Hepatocyte (in vitro differentiated cells): Measurements from ENCODE around the gene IVD. TPM values are rescaled to one million over a fixed set of nuclear protein-coding genes. Genes with fewer than 3 reads are reported as not detected.
A peak's percentile ranks its signal among the peaks of the same experiment; 100 is the strongest.

Source experiments
- DNase-seq: peaks from one replicate; pipeline ENCODE4 v3.0.0-alpha.2; 2016; ENCODE audit warnings: low spot score
- H2AFZ ChIP-seq: fragments of 200-600 bp; sonication (generic); 2 replicates; pipeline ENCODE4 v1.6.0; 2016; ENCODE audit warnings: antibody characterized with exemption, mild to moderate bottlenecking
- H3K27ac ChIP-seq: fragments of 200-600 bp; sonication (generic); 2 replicates; pipeline ENCODE4 v1.5.1; 2016; ENCODE audit warnings: mild to moderate bottlenecking
- H3K27me3 ChIP-seq: fragments of 200-600 bp; sonication (generic); 2 replicates; pipeline ENCODE4 v1.6.1; 2016
- H3K36me3 ChIP-seq: fragments of 200-600 bp; sonication (generic); replicated peaks from 2 replicates; pipeline ENCODE4 v1.5.1; 2016; ENCODE audit warnings: low read depth; ENCODE audit not compliant: insufficient read depth
- H3K4me1 ChIP-seq: fragments of 200-600 bp; sonication (generic); 2 replicates; pipeline ENCODE4 v1.5.1; 2016; ENCODE audit warnings: mild to moderate bottlenecking, moderate library complexity; ENCODE audit not compliant: insufficient read depth
- H3K4me2 ChIP-seq: fragments of 200-600 bp; sonication (generic); 2 replicates; pipeline ENCODE4 v1.6.0; 2016
- H3K4me3 ChIP-seq: fragments of 200-600 bp; sonication (generic); 2 replicates; pipeline ENCODE4 v1.5.1; 2016; ENCODE audit warnings: mild to moderate bottlenecking
- H3K79me2 ChIP-seq: fragments of 200-600 bp; sonication (generic); 2 replicates; pipeline ENCODE4 v1.6.0; 2017; ENCODE audit warnings: mild to moderate bottlenecking
- H3K9me2 ChIP-seq: fragments of 200-600 bp; sonication (generic); replicated peaks from 2 replicates; pipeline ENCODE4 v1.6.0; 2017; ENCODE audit warnings: mild to moderate bottlenecking; ENCODE audit not compliant: insufficient read depth
- H3K9me3 ChIP-seq: fragments of 200-600 bp; sonication (generic); 2 replicates; pipeline ENCODE4 v1.5.1; 2016; ENCODE audit warnings: low read depth, mild to moderate bottlenecking
- H4K20me1 ChIP-seq: fragments of 200-600 bp; sonication (generic); 2 replicates; pipeline ENCODE4 v1.6.0; 2016; ENCODE audit warnings: mild to moderate bottlenecking; ENCODE audit not compliant: insufficient read depth, poor library complexity, severe bottlenecking
- EZH2 ChIP-seq: fragments of 200-600 bp; sonication (generic); IDR thresholded peaks from 2 replicates; pipeline ENCODE4 v1.6.1; 2016; ENCODE audit warnings: antibody characterized with exemption, mild to moderate bottlenecking, borderline replicate concordance
- EZH2phosphoT487 ChIP-seq: fragments of 200-600 bp; sonication (generic); IDR thresholded peaks from one replicate; pipeline ENCODE4 v1.6.1; 2018; ENCODE audit warnings: antibody characterized with exemption, mild to moderate bottlenecking, low read depth, moderate library complexity; ENCODE audit not compliant: unreplicated experiment, severe bottlenecking
- WGBS: methylation state at CpG from one replicate; pipeline ENCODE4 v1.1.6; 2016; ENCODE audit warnings: low lambda C conversion rate; ENCODE audit errors: missing lambda C conversion rate; 5-methylcytosine and 5-hydroxymethylcytosine counted together
- polyA plus RNA-seq: library from polyadenylated mRNA; unstranded; fragments of >200 nt; fragmentation: Nextera tagmentation; extraction: Ambion mirVana; gene quantifications from 2 replicates; pipeline ENCODE4 v1.2.1, GENCODE V29; 2016
- total RNA-seq: library from RNA; depleted of rRNA; stranded (reverse); fragments of >200 nt; gene quantifications from 2 replicates; pipeline ENCODE4 v1.2.3, GENCODE V29; 2014
- TF ChIP-seq, protein P1 (sequence below): fragments of 200-600 bp; sonication (generic); IDR thresholded peaks from 2 replicates; pipeline ENCODE4 v1.5.1; 2016; ENCODE audit warnings: antibody characterized with exemption, mild to moderate bottlenecking; ENCODE audit not compliant: poor library complexity

The IVD gene
- total and polyA plus RNA-seq, 2 experiments from 2014 or later: 31.5 to 71.6 TPM

- H3K27me3 ChIP-seq: peaks cover 20% of the 10 kb centered on the region
- no peak for TF ChIP-seq EZH2phosphoT487
- TF ChIP-seq, protein P1, sequence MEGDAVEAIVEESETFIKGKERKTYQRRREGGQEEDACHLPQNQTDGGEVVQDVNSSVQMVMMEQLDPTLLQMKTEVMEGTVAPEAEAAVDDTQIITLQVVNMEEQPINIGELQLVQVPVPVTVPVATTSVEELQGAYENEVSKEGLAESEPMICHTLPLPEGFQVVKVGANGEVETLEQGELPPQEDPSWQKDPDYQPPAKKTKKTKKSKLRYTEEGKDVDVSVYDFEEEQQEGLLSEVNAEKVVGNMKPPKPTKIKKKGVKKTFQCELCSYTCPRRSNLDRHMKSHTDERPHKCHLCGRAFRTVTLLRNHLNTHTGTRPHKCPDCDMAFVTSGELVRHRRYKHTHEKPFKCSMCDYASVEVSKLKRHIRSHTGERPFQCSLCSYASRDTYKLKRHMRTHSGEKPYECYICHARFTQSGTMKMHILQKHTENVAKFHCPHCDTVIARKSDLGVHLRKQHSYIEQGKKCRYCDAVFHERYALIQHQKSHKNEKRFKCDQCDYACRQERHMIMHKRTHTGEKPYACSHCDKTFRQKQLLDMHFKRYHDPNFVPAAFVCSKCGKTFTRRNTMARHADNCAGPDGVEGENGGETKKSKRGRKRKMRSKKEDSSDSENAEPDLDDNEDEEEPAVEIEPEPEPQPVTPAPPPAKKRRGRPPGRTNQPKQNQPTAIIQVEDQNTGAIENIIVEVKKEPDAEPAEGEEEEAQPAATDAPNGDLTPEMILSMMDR: peak; percentile 16
- peak within 1 kb of the TSS; percentile 92 for H3K4me2 ChIP-seq
- peak; percentile 98 for DNase-seq
- no peaks in the 10 kb centered on the region for H3K9me2 ChIP-seq
- H3K36me3 ChIP-seq: no peaks in the 10 kb centered on the region
- WGBS: 0% methylated on average over 1 of the region's 119 CpGs
- H3K4me3 ChIP-seq: peak within 1 kb of the TSS; percentile 94
- peaks cover 40% of the 10 kb centered on the region for H3K79me2 ChIP-seq
- no peaks in the 10 kb centered on the region for H3K9me3 ChIP-seq
- H3K27ac ChIP-seq: peak within 1 kb of the TSS; percentile 89
- H3K4me1 ChIP-seq: peaks cover 55% of the 10 kb centered on the region
- H4K20me1 ChIP-seq: peaks cover 37% of the 10 kb centered on the region
- H2AFZ ChIP-seq: peak within 1 kb of the TSS; percentile 70
Observed at GRCh38 chr15:40440743-40441564, 35.4 kb downstream of the IVD start, which contains the start of gene BAHD1. TSS of gene BAHD1 (plus strand) at chr15:40440953. CDS start at chr15:40458465, 17,512 bp downstream.

- H3K79me2 ChIP-seq: peaks cover 49% of the 10 kb centered on the region
- peak overlapping the region; percentile 92 for H3K4me2 ChIP-seq
- peak overlapping the region; percentile 89 for H3K27ac ChIP-seq
- H3K27me3 ChIP-seq: peaks cover 11% of the 10 kb centered on the region
- H3K4me3 ChIP-seq: peak overlapping the region; percentile 94
- H3K36me3 ChIP-seq: no peaks in the 10 kb centered on the region
- peaks cover 51% of the 10 kb centered on the region for H3K4me1 ChIP-seq
- peak overlapping the region; percentile 70 for H2AFZ ChIP-seq
- TF ChIP-seq EZH2: no peak
- TF ChIP-seq, protein P1: peak; percentile 28
- H4K20me1 ChIP-seq: peaks cover 46% of the 10 kb centered on the region
- no peaks in the 10 kb centered on the region for H3K9me3 ChIP-seq
- no peaks in the 10 kb centered on the region for H3K9me2 ChIP-seq
- WGBS: 0% methylated on average over 8 of the region's 119 CpGs
- DNase-seq: peak; percentile 77
Observed at GRCh38 chr15:40441565-40442531, 36.3 kb downstream of the IVD start.

GRCh38 chr15:40443255-40443654, 37.7 kb downstream of the IVD start:
- Histone ChIP-seq H3K4me2 (peak overlapping the region; percentile 92), H3K27me3 (peaks cover under 1% of the 10 kb centered on the region), H3K27ac (no peak overlapping the region), H3K4me3 (no peak overlapping the region), H2AFZ (no peak overlapping the region), H3K4me1 (peaks cover 37% of the 10 kb centered on the region), H3K79me2 (peaks cover 63% of the 10 kb centered on the region), H3K9me2 (no peaks in the 10 kb centered on the region), H3K36me3 (no peaks in the 10 kb centered on the region), H3K9me3 (no peaks in the 10 kb centered on the region), H4K20me1 (peaks cover 59% of the 10 kb centered on the region)
- WGBS: 89% methylated on average over 4 of the region's 4 CpGs
- no peak for DNase-seq
- no peak for TF ChIP-seq EZH2
- TF ChIP-seq, protein P1: no peak
- TF ChIP-seq EZH2phosphoT487: no peak
